GM23338 (cell line): ENCODE results near the gene ARHGAP42. TPM values are rescaled to one million over a fixed set of nuclear protein-coding genes. Genes with fewer than 3 reads are reported as not detected.
A peak's percentile ranks its signal among the peaks of the same experiment; 100 is the strongest.

Experiments
- ATAC-seq: fragments of 200-7000 bp; cut with Tn5 transposase; 3 replicates; pipeline ENCODE4 v1.9.1; 2020
- DNase-seq: peaks from one replicate; pipeline ENCODE4 v3.0.0-alpha.2; 2015; ENCODE audit warnings: low spot score
- H2AFZ ChIP-seq: fragments of 200-600 bp; sonication (generic); 2 replicates; pipeline ENCODE4 v1.8.0; 2016; ENCODE audit warnings: antibody characterized with exemption, mild to moderate bottlenecking, moderate library complexity
- H3F3A ChIP-seq: fragments of 200-600 bp; sonication (generic); replicated peaks from 2 replicates; pipeline ENCODE4 v1.8.0; 2017; ENCODE audit warnings: antibody characterized with exemption, mixed run types, low read depth
- H3K27ac ChIP-seq: fragments of 200-600 bp; sonication (generic); 2 replicates; pipeline ENCODE4 v1.6.1; 2016; ENCODE audit warnings: low read depth
- H3K27me3 ChIP-seq: fragments of 200-600 bp; sonication (generic); 2 replicates; pipeline ENCODE4 v1.8.0; 2016; ENCODE audit warnings: mild to moderate bottlenecking, mixed run types, moderate library complexity; ENCODE audit not compliant: insufficient read depth
- H3K36me3 ChIP-seq: fragments of 200-600 bp; sonication (generic); 2 replicates; pipeline ENCODE4 v1.8.0; 2016; ENCODE audit warnings: mild to moderate bottlenecking; ENCODE audit not compliant: insufficient read depth
- H3K4me1 ChIP-seq: fragments of 200-600 bp; sonication (generic); 2 replicates; pipeline ENCODE4 v1.8.0; 2016; ENCODE audit warnings: mild to moderate bottlenecking, moderate library complexity; ENCODE audit not compliant: insufficient read depth
- H3K4me2 ChIP-seq: fragments of 200-600 bp; sonication (generic); 2 replicates; pipeline ENCODE4 v1.7.1; 2017; ENCODE audit warnings: mixed run types
- H3K4me3 ChIP-seq: fragments of 200-600 bp; sonication (generic); 2 replicates; pipeline ENCODE4 v1.6.1; 2016; ENCODE audit warnings: mixed run types
- H3K79me2 ChIP-seq: fragments of 200-600 bp; sonication (generic); replicated peaks from 2 replicates; pipeline ENCODE4 v1.8.0; 2017; ENCODE audit warnings: mild to moderate bottlenecking; ENCODE audit not compliant: insufficient read depth
- H3K9me2 ChIP-seq: fragments of 200-600 bp; sonication (generic); 2 replicates; pipeline ENCODE4 v1.8.0; 2017; ENCODE audit not compliant: insufficient read depth
- H4K20me1 ChIP-seq: fragments of 200-600 bp; sonication (generic); replicated peaks from 2 replicates; pipeline ENCODE4 v1.8.0; 2017; ENCODE audit warnings: mild to moderate bottlenecking; ENCODE audit not compliant: insufficient read depth
- H3K27ac Mint-ChIP-seq: 2 replicates; pipeline ENCODE4 v1.8.0; 2020; ENCODE audit warnings: inconsistent platforms, mild to moderate bottlenecking, moderate library complexity, mixed read lengths
- H3K27me3 Mint-ChIP-seq: 3 replicates; pipeline ENCODE4 v1.8.0; 2022; ENCODE audit warnings: low read depth, mild to moderate bottlenecking, moderate library complexity, mixed read lengths, inconsistent platforms; ENCODE audit not compliant: insufficient read depth, poor library complexity
- H3K36me3 Mint-ChIP-seq: 3 replicates; pipeline ENCODE4 v1.8.0; 2021; ENCODE audit warnings: low read depth, mild to moderate bottlenecking, inconsistent platforms, moderate library complexity, mixed read lengths
- H3K4me1 Mint-ChIP-seq: 3 replicates; pipeline ENCODE4 v1.8.0; 2020; ENCODE audit warnings: mild to moderate bottlenecking, inconsistent platforms, mixed read lengths
- H3K4me3 Mint-ChIP-seq: 3 replicates; pipeline ENCODE4 v1.8.0; 2021; ENCODE audit warnings: moderate library complexity, mild to moderate bottlenecking, inconsistent platforms, mixed read lengths
- H3K9me3 Mint-ChIP-seq: 3 replicates; pipeline ENCODE4 v1.8.0; 2020; ENCODE audit warnings: moderate library complexity, mild to moderate bottlenecking, inconsistent platforms, mixed read lengths
- CREB1 ChIP-seq: fragments of 250-450 bp; sonication (Bioruptor Pico); IDR thresholded peaks from 2 replicates; pipeline ENCODE4 v1.5.0; 2020; ENCODE audit warnings: low read depth, mild to moderate bottlenecking, moderate library complexity
- EZH2 ChIP-seq: fragments of 200-600 bp; sonication (generic); IDR thresholded peaks from one replicate; pipeline ENCODE4 v1.8.0; 2017; ENCODE audit warnings: antibody characterized with exemption, mild to moderate bottlenecking, low read depth; ENCODE audit not compliant: unreplicated experiment
- EZH2phosphoT487 ChIP-seq: fragments of 200-600 bp; sonication (generic); IDR thresholded peaks from one replicate; pipeline ENCODE4 v1.8.1; 2018; ENCODE audit warnings: antibody characterized with exemption; ENCODE audit not compliant: unreplicated experiment
- JUNB ChIP-seq: IDR thresholded peaks from one replicate; pipeline ENCODE4 v1.6.1; 2016; ENCODE audit warnings: antibody characterized with exemption; ENCODE audit not compliant: unreplicated experiment
- NANOG ChIP-seq: IDR thresholded peaks from 2 replicates; pipeline ENCODE4 v1.6.1; 2016; ENCODE audit warnings: antibody characterized with exemption, borderline replicate concordance
- POLR2AphosphoS5 ChIP-seq: IDR thresholded peaks from 2 replicates; pipeline ENCODE4 v1.6.1; 2016; ENCODE audit warnings: antibody characterized with exemption, low read depth
- STAT1 ChIP-seq: IDR thresholded peaks from one replicate; pipeline ENCODE4 v1.6.1; 2016; ENCODE audit warnings: antibody characterized with exemption; ENCODE audit not compliant: unreplicated experiment
- ZNF114 ChIP-seq: fragments of 250-450 bp; sonication (Bioruptor Pico); IDR thresholded peaks from 2 replicates; pipeline ENCODE4 v1.5.0; 2020; ENCODE audit warnings: mild to moderate bottlenecking, moderate library complexity
- ZNF331 ChIP-seq: fragments of 250-450 bp; sonication (Bioruptor Pico); IDR thresholded peaks from 2 replicates; pipeline ENCODE4 v1.5.0; 2020; ENCODE audit warnings: low read depth, mild to moderate bottlenecking, moderate library complexity
- polyA plus RNA-seq: library from polyadenylated mRNA; unstranded; fragments of >200 nt; fragmentation: Nextera tagmentation; extraction: Ambion mirVana; gene quantifications from 2 replicates; pipeline ENCODE4 v1.2.1, GENCODE V29; 2016
- total RNA-seq: library from RNA; depleted of rRNA; stranded (reverse); fragments of >200 nt; shearing (Covaris generic); gene quantifications from 2 replicates; pipeline ENCODE4 v1.2.3, GENCODE V29; 2014
- TF ChIP-seq, protein P1 (sequence below), 2 experiments: fragments of 200-600 bp in 1 of 2; sonication (generic) in 1 of 2; conservative IDR thresholded peaks; 2 replicates each; pipeline versions ENCODE4 v1.5.1 to v1.6.1; 2016 to 2017; ENCODE audit warnings: antibody characterized with exemption in 2 of 2, low read depth in 2 of 2, mild to moderate bottlenecking in 2 of 2, moderate library complexity in 1 of 2
- TF ChIP-seq, protein P2 (sequence below): fragments of 250-450 bp; sonication (Bioruptor Pico); IDR thresholded peaks from 2 replicates; pipeline ENCODE4 v1.5.0; 2020; ENCODE audit warnings: mild to moderate bottlenecking, moderate library complexity
- TF ChIP-seq, protein P3 (sequence below): IDR thresholded peaks from 2 replicates; pipeline ENCODE4 v1.6.1; 2016; ENCODE audit warnings: antibody characterized with exemption

ARHGAP42 gene
- total and polyA plus RNA-seq, 2 experiments from 2014 or later: 23.7 to 35.7 TPM

DNA sequence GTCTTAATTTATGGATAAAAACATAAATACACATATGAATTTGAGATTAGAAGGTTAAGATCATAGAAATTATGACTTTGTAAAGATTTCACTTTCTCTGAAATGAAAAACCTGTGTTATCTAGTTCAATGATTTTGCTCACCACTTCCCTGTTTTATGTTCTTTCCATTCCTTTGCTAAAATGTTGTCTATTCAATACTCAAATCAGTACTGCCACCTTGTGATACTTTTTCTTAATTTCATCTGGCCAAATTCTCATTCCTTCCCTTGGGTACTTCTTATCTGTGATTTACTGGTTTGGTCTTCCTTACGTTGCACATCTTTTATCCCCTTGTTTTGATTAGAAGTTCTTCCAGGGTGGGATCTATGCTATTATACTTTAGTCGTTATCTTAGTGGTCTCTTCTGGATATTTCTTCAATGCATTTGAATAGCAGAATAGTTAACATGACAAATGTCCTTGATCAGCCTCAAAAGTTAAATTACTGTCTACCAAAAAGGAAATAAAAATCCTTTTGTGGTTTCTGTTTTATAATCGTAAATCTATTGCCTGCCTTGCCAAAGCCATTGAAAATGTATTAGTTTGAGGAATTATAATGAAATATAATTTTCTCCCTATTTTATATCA is 245.5 kb downstream of the ARHGAP42 start (continued):
- TF ChIP-seq, protein P1, sequence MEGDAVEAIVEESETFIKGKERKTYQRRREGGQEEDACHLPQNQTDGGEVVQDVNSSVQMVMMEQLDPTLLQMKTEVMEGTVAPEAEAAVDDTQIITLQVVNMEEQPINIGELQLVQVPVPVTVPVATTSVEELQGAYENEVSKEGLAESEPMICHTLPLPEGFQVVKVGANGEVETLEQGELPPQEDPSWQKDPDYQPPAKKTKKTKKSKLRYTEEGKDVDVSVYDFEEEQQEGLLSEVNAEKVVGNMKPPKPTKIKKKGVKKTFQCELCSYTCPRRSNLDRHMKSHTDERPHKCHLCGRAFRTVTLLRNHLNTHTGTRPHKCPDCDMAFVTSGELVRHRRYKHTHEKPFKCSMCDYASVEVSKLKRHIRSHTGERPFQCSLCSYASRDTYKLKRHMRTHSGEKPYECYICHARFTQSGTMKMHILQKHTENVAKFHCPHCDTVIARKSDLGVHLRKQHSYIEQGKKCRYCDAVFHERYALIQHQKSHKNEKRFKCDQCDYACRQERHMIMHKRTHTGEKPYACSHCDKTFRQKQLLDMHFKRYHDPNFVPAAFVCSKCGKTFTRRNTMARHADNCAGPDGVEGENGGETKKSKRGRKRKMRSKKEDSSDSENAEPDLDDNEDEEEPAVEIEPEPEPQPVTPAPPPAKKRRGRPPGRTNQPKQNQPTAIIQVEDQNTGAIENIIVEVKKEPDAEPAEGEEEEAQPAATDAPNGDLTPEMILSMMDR (conservative IDR thresholded peaks at IDR 0.05; ENCODE audit: low read depth in 2 of 2): peak; percentile 54 to 61
- no peak for TF ChIP-seq ZNF331 (CRISPR knock-in tag)

DNA sequence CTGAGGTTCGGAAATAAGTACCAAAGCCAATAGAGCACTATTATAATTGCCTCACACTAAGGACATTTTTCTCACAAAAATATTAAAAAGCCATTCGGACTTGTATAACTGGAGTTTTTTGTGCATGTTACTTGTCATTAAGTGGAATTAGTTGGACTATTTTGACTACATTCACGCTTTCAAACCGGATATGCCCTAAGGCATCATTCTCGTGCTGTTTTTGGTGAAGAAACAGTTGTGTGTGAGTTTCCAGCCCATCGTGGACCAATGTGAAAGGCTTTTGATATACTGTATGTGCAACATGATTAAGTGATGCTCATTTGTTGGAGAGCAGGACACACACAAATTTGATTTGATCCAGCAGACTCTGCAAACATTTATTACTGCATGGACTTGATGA is 249.7 kb downstream of the ARHGAP42 start:
- Mint-ChIP-seq H3K4me3 (no peak overlapping the region), H3K36me3 (no peaks in the 10 kb centered on the region), H3K4me1 (peaks cover 12% of the 10 kb centered on the region; the same call in 2 of the 3 replicates), H3K27me3 (no peaks in the 10 kb centered on the region), H3K27ac (no peak overlapping the region), H3K9me3 (no peaks in the 10 kb centered on the region)
- Histone ChIP-seq H2AFZ (no peak overlapping the region), H4K20me1 (no peaks in the 10 kb centered on the region), H3K27me3 (no peaks in the 10 kb centered on the region), H3K4me2 (no peak overlapping the region), H3K4me3 (no peak overlapping the region), H3K79me2 (no peaks in the 10 kb centered on the region), H3K4me1 (0 out of 2 replicates have a peak, but pooled peaks cover 7% of the 10 kb centered on the region), H3K27ac (no peak overlapping the region), H3F3A (no peaks in the 10 kb centered on the region), H3K9me2 (no peaks in the 10 kb centered on the region), H3K36me3 (no peaks in the 10 kb centered on the region)
- no peak for ATAC-seq
- no peak for DNase-seq
- TF ChIP-seq EZH2phosphoT487: no peak
- TF ChIP-seq, protein P2, sequence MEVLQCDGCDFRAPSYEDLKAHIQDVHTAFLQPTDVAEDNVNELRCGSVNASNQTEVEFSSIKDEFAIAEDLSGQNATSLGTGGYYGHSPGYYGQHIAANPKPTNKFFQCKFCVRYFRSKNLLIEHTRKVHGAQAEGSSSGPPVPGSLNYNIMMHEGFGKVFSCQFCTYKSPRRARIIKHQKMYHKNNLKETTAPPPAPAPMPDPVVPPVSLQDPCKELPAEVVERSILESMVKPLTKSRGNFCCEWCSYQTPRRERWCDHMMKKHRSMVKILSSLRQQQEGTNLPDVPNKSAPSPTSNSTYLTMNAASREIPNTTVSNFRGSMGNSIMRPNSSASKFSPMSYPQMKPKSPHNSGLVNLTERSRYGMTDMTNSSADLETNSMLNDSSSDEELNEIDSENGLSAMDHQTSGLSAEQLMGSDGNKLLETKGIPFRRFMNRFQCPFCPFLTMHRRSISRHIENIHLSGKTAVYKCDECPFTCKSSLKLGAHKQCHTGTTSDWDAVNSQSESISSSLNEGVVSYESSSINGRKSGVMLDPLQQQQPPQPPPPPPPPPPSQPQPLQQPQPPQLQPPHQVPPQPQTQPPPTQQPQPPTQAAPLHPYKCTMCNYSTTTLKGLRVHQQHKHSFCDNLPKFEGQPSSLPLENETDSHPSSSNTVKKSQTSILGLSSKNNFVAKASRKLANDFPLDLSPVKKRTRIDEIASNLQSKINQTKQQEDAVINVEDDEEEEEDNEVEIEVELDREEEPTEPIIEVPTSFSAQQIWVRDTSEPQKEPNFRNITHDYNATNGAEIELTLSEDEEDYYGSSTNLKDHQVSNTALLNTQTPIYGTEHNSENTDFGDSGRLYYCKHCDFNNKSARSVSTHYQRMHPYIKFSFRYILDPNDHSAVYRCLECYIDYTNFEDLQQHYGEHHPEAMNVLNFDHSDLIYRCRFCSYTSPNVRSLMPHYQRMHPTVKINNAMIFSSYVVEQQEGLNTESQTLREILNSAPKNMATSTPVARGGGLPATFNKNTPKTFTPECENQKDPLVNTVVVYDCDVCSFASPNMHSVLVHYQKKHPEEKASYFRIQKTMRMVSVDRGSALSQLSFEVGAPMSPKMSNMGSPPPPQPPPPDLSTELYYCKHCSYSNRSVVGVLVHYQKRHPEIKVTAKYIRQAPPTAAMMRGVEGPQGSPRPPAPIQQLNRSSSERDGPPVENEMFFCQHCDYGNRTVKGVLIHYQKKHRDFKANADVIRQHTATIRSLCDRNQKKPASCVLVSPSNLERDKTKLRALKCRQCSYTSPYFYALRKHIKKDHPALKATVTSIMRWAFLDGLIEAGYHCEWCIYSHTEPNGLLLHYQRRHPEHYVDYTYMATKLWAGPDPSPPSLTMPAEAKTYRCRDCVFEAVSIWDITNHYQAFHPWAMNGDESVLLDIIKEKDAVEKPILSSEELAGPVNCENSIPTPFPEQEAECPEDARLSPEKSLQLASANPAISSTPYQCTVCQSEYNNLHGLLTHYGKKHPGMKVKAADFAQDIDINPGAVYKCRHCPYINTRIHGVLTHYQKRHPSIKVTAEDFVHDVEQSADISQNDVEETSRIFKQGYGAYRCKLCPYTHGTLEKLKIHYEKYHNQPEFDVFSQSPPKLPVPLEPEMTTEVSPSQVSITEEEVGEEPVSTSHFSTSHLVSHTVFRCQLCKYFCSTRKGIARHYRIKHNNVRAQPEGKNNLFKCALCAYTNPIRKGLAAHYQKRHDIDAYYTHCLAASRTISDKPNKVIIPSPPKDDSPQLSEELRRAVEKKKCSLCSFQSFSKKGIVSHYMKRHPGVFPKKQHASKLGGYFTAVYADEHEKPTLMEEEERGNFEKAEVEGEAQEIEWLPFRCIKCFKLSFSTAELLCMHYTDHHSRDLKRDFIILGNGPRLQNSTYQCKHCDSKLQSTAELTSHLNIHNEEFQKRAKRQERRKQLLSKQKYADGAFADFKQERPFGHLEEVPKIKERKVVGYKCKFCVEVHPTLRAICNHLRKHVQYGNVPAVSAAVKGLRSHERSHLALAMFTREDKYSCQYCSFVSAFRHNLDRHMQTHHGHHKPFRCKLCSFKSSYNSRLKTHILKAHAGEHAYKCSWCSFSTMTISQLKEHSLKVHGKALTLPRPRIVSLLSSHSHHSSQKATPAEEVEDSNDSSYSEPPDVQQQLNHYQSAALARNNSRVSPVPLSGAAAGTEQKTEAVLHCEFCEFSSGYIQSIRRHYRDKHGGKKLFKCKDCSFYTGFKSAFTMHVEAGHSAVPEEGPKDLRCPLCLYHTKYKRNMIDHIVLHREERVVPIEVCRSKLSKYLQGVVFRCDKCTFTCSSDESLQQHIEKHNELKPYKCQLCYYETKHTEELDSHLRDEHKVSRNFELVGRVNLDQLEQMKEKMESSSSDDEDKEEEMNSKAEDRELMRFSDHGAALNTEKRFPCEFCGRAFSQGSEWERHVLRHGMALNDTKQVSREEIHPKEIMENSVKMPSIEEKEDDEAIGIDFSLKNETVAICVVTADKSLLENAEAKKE (CRISPR knock-in tag): no peak
- TF ChIP-seq STAT1: no peak
- TF ChIP-seq JUNB: no peak
- TF ChIP-seq NANOG: no peak
- no peak for TF ChIP-seq EZH2
- TF ChIP-seq ZNF331 (CRISPR knock-in tag): no peak
- TF ChIP-seq, protein P3, sequence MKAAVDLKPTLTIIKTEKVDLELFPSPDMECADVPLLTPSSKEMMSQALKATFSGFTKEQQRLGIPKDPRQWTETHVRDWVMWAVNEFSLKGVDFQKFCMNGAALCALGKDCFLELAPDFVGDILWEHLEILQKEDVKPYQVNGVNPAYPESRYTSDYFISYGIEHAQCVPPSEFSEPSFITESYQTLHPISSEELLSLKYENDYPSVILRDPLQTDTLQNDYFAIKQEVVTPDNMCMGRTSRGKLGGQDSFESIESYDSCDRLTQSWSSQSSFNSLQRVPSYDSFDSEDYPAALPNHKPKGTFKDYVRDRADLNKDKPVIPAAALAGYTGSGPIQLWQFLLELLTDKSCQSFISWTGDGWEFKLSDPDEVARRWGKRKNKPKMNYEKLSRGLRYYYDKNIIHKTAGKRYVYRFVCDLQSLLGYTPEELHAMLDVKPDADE: no peak
- no peak for TF ChIP-seq CREB1 (CRISPR knock-in tag)
- no peak for TF ChIP-seq POLR2AphosphoS5
- TF ChIP-seq, protein P1 (conservative IDR thresholded peaks at IDR 0.05; ENCODE audit: low read depth in 2 of 2): no peak
- no peak for TF ChIP-seq ZNF114 (CRISPR knock-in tag)
